Omental fat pad (tissue), 4 donors: ENCODE measurements around the gene TMEM119. TPM values are rescaled to one million over a fixed set of nuclear protein-coding genes. Genes with fewer than 3 reads are reported as not detected.
A peak's percentile ranks its signal among the peaks of the same experiment; 100 is the strongest.

ENCODE experiments used
- ATAC-seq: fragments of 150-250 bp; one replicate; pipeline ENCODE4 v1.9.1; 2016; ENCODE audit warnings: mild to moderate bottlenecking, moderate library complexity; ENCODE audit not compliant: low FRiP score
- DNase-seq: peaks from one replicate; pipeline ENCODE4 v3.0.0-alpha.2; 2019; ENCODE audit warnings: low spot score
- CTCF ChIP-seq, 3 donors: fragments of 450-650 bp; IDR thresholded peaks; one replicate each; pipeline ENCODE4 v1.5.1; 2016 to 2017; ENCODE audit warnings: antibody characterized with exemption in 3 of 3, mild to moderate bottlenecking in 3 of 3, moderate library complexity in 2 of 3
- total RNA-seq, 4 donors: library from RNA; depleted of rRNA; stranded (reverse); fragments of >200 nt; gene quantifications; one replicate each; pipeline ENCODE4 v1.1.0, GENCODE V29; 2016

TMEM119 gene
- total RNA-seq, 4 donors from 2014 or later: 3.1 to 28.8 (median 8.8) TPM

- no peak for TF ChIP-seq CTCF (IDR thresholded peaks at IDR 0.05)
- ATAC-seq (no peak), DNase-seq (no peak)
Measured at GRCh38 chr12:108612788-108613282, 15.0 kb upstream of the TMEM119 start.

GRCh38 chr12:108611884-108612415 is 14.1 kb upstream of the TMEM119 start:
- no peak for TF ChIP-seq CTCF (IDR thresholded peaks at IDR 0.05)
- DNase-seq (no peak), ATAC-seq (peak; percentile 82)

GRCh38 chr12:108610856-108611605 is 13.1 kb upstream of the TMEM119 start:
- DNase-seq (no peak), ATAC-seq (no peak)
- no peak for TF ChIP-seq CTCF (IDR thresholded peaks at IDR 0.05)

GRCh38 chr12:108610336-108610815 is 12.5 kb upstream of the TMEM119 start:
- ATAC-seq: no peak
- no peak for TF ChIP-seq CTCF (IDR thresholded peaks at IDR 0.05)
- DNase-seq: no peak

GRCh38 chr12:108609537-108610335 is 11.9 kb upstream of the TMEM119 start:
- no peak for ATAC-seq
- TF ChIP-seq CTCF (IDR thresholded peaks at IDR 0.05): no peak
- no peak for DNase-seq

GRCh38 chr12:108608616-108609015 is 10.7 kb upstream of the TMEM119 start:
- TF ChIP-seq CTCF (IDR thresholded peaks at IDR 0.05): no peak
- ATAC-seq: no peak

More at GRCh38 chr12:108608616-108609015, 10.7 kb upstream of the TMEM119 start:
- no peak for DNase-seq
